ENCODE measurements around the gene NCK2. TPM values are rescaled to one million over a fixed set of nuclear protein-coding genes. Genes with fewer than 3 reads are reported as not detected.

Gene NCK2
- total RNA-seq, 1 donor from 2014 or later = 92.5 TPM

DNA sequence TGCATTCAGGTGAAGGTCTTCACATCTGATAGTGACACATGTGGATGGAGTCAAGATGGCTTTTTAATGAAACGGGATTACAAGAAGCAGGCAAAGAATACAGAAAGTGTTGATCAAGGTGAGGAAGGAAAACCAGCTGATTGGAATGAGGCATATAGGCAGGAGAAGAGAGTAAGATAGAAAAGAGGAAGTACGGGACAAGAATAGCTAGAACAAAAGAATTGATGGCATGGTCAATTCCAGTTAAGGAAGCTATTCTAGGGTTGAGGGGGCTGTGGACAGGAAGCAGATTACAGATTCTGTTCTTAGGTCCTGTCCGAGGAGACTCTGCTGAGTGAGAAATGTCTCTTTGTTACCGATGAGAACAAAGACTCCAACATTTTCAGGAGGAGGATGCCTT is 13.2 kb upstream of the NCK2 start:
- H3K4me1 Mint-ChIP-seq (ENCODE audit: low read depth) = no peaks in the 10 kb centered on the region
- H3K9me3 Mint-ChIP-seq (ENCODE audit: low read depth) = peaks cover 7% of the 10 kb centered on the region
- peaks cover 16% of the 10 kb centered on the region for H3K27me3 Mint-ChIP-seq
- H3K36me3 Mint-ChIP-seq (ENCODE audit: insufficient read depth) = peaks cover 2% of the 10 kb centered on the region
- no peak overlapping the region for H3K27ac Mint-ChIP-seq
- H3K4me3 Mint-ChIP-seq (ENCODE audit: low read depth) = no peak overlapping the region
- no peak for DNase-seq (ENCODE audit: low spot score, unreplicated experiment)
- TF ChIP-seq, protein P1, sequence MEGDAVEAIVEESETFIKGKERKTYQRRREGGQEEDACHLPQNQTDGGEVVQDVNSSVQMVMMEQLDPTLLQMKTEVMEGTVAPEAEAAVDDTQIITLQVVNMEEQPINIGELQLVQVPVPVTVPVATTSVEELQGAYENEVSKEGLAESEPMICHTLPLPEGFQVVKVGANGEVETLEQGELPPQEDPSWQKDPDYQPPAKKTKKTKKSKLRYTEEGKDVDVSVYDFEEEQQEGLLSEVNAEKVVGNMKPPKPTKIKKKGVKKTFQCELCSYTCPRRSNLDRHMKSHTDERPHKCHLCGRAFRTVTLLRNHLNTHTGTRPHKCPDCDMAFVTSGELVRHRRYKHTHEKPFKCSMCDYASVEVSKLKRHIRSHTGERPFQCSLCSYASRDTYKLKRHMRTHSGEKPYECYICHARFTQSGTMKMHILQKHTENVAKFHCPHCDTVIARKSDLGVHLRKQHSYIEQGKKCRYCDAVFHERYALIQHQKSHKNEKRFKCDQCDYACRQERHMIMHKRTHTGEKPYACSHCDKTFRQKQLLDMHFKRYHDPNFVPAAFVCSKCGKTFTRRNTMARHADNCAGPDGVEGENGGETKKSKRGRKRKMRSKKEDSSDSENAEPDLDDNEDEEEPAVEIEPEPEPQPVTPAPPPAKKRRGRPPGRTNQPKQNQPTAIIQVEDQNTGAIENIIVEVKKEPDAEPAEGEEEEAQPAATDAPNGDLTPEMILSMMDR (IDR thresholded peaks at IDR 0.05; ENCODE audit: unreplicated experiment) = no peak

DNA sequence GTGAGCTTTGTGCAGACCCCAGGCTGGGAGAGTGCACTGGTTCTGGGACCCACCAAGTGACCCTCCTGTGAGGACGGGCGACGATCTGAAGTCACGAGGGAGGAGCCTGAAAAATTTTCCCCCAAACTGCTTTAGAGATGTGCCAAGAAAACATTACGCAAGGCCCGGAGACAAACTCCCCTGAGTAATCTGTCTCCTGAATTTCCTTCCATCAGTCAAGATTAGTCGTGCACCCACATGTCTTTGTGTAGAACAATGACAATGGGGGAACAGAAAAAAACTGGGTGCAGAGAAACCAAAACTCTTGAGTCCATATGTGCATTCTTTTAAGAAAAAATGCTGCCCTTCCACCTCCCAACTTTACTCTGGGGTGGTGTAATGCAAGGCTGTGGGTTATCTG is 12.6 kb upstream of the NCK2 start:
- DNase-seq (ENCODE audit: low spot score, unreplicated experiment) = no peak
- H3K27me3 Mint-ChIP-seq = peaks cover 16% of the 10 kb centered on the region
- TF ChIP-seq, protein P1 (IDR thresholded peaks at IDR 0.05; ENCODE audit: unreplicated experiment) = no peak
- H3K9me3 Mint-ChIP-seq (ENCODE audit: low read depth) = peaks cover 7% of the 10 kb centered on the region
- H3K27ac Mint-ChIP-seq = no peak overlapping the region
- no peaks in the 10 kb centered on the region for H3K4me1 Mint-ChIP-seq (ENCODE audit: low read depth)
- no peaks in the 10 kb centered on the region for H3K36me3 Mint-ChIP-seq (ENCODE audit: insufficient read depth)
- no peak overlapping the region for H3K4me3 Mint-ChIP-seq (ENCODE audit: low read depth)

GRCh38 chr2:105732955-105733607 is 11.6 kb upstream of the NCK2 start:
- TF ChIP-seq, protein P1 (IDR thresholded peaks at IDR 0.05; ENCODE audit: unreplicated experiment) = no peak
- no peak for DNase-seq (ENCODE audit: low spot score, unreplicated experiment)
- Mint-ChIP-seq H3K4me3 (ENCODE audit: low read depth) (no peak overlapping the region), H3K4me1 (ENCODE audit: low read depth) (no peaks in the 10 kb centered on the region), H3K27me3 (peaks cover 16% of the 10 kb centered on the region), H3K9me3 (ENCODE audit: low read depth) (peaks cover 7% of the 10 kb centered on the region), H3K36me3 (ENCODE audit: insufficient read depth) (no peaks in the 10 kb centered on the region), H3K27ac (no peak overlapping the region)

DNA sequence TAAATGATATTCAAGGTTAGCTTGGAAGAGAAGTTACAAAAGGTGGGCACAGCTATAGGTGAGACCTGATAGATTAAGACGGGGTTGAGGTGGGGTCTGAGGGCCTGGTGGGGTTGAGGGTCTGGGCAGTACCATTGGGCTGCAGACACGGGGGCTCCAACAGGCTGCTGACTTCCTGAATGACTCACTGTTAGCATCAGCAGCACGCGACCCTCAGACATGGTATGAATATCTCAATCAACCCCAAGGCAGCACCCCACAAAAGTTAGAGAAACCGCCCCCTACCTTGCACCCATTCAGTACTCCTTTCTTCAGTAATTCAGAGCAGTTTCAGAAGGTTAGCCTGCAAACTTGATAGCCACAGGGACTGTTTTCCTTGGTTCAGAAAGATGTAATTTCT is 10.8 kb upstream of the NCK2 start:
- H3K27ac Mint-ChIP-seq = no peak overlapping the region
- H3K9me3 Mint-ChIP-seq (ENCODE audit: low read depth) = peaks cover 7% of the 10 kb centered on the region
- H3K36me3 Mint-ChIP-seq (ENCODE audit: insufficient read depth) = no peaks in the 10 kb centered on the region
- peaks cover 16% of the 10 kb centered on the region for H3K27me3 Mint-ChIP-seq
- DNase-seq (ENCODE audit: low spot score, unreplicated experiment) = no peak
- no peak overlapping the region for H3K4me3 Mint-ChIP-seq (ENCODE audit: low read depth)
- TF ChIP-seq, protein P1 (IDR thresholded peaks at IDR 0.05; ENCODE audit: unreplicated experiment) = no peak
- H3K4me1 Mint-ChIP-seq (ENCODE audit: low read depth) = no peaks in the 10 kb centered on the region

- Mint-ChIP-seq H3K4me1 (ENCODE audit: low read depth) (no peaks in the 10 kb centered on the region), H3K27ac (no peak overlapping the region), H3K9me3 (ENCODE audit: low read depth) (peaks cover 6% of the 10 kb centered on the region), H3K27me3 (peaks cover 18% of the 10 kb centered on the region), H3K4me3 (ENCODE audit: low read depth) (no peak overlapping the region), H3K36me3 (ENCODE audit: insufficient read depth) (no peaks in the 10 kb centered on the region)
- TF ChIP-seq, protein P1 (IDR thresholded peaks at IDR 0.05; ENCODE audit: unreplicated experiment) = no peak
- DNase-seq (ENCODE audit: low spot score, unreplicated experiment) = no peak
Measured at GRCh38 chr2:105734762-105735538, 9.8 kb upstream of the NCK2 start.
